HEK293 (cell line): Measurements from ENCODE around the gene PRKG1.

ENCODE experiments used
- CTCF ChIA-PET: fragments of 350-600 bp; formaldehyde crosslinking; extraction: SDS; loops from one replicate; lab custom pipeline; 2021; ENCODE audit warnings: antibody characterized with exemption; lab: Yijun Ruan, JAX
- POLR2A ChIA-PET: fragments of 300-600 bp; formaldehyde crosslinking; extraction: SDS; loops from one replicate; lab custom pipeline; 2020; ENCODE audit warnings: antibody characterized with exemption, inconsistent platforms; lab: Yijun Ruan, JAX
- H3K27ac ChIP-seq: fragments of 200-500 bp; sonication (Bioruptor generic); 2 replicates; pipeline ENCODE4 v1.5.1; 2014; ENCODE audit warnings: low read depth, low read length, control low read depth, inconsistent platforms; ENCODE audit errors: extremely low read depth
- H3K36me3 ChIP-seq, 2 experiments: fragments of 200-500 bp in 1 of 2; sonication (Bioruptor generic) in 1 of 2; 1 replicate in 1 of 2; 2 replicates in 1 of 2; pipeline ENCODE4 v1.5.1; 2014 to 2017; ENCODE audit warnings: inconsistent platforms in 2 of 2, low read length in 2 of 2; ENCODE audit not compliant: control insufficient read depth in 2 of 2, insufficient read depth in 1 of 2
- H3K4me1 ChIP-seq: fragments of 200-500 bp; sonication (Bioruptor generic); 2 replicates; pipeline ENCODE4 v1.5.1; 2014; ENCODE audit warnings: mild to moderate bottlenecking, low read length, inconsistent platforms; ENCODE audit not compliant: control insufficient read depth, insufficient read depth
- H3K4me3 ChIP-seq: 2 replicates; pipeline ENCODE4 v1.5.1; 2011; ENCODE audit warnings: low read depth, mild to moderate bottlenecking, control low read depth, low read length, moderate library complexity
- H3K9me3 ChIP-seq: fragments of 200-500 bp; sonication (Bioruptor generic); 2 replicates; pipeline ENCODE4 v1.5.1; 2014; ENCODE audit warnings: low read depth, low read length, inconsistent platforms; ENCODE audit not compliant: control insufficient read depth, insufficient read depth
- GFI1B ChIP-seq: fragments of 450-650 bp; formaldehyde crosslinking; IDR thresholded peaks from 2 replicates; pipeline ENCODE4 v1.5.1; 2016; ENCODE audit warnings: missing biosample characterization, missing genetic modification characterization
- HOXA7 ChIP-seq: sonication (generic); formaldehyde crosslinking; IDR thresholded peaks from 2 replicates; pipeline ENCODE4 v1.8.1; 2022; ENCODE audit warnings: missing genetic modification reagents, borderline replicate concordance
- SCRT2 ChIP-seq: fragments of 450-650 bp; formaldehyde crosslinking; IDR thresholded peaks from 2 replicates; pipeline ENCODE4 v1.5.1; 2016; ENCODE audit warnings: missing biosample characterization, missing genetic modification characterization
- ZBTB17 ChIP-seq: fragments of 450-650 bp; formaldehyde crosslinking; IDR thresholded peaks from 2 replicates; pipeline ENCODE4 v1.5.1; 2016; ENCODE audit warnings: missing biosample characterization, missing genetic modification characterization
- ZFHX2 ChIP-seq: fragments of 450-650 bp; formaldehyde crosslinking; conservative IDR thresholded peaks from 2 replicates; pipeline ENCODE4 v1.5.1; 2016; ENCODE audit warnings: missing biosample characterization, missing genetic modification characterization
- ZFP41 ChIP-seq: fragments of 450-650 bp; formaldehyde crosslinking; IDR thresholded peaks from 2 replicates; pipeline ENCODE4 v1.5.1; 2016; ENCODE audit warnings: missing biosample characterization, missing genetic modification characterization, borderline replicate concordance
- ZNF211 ChIP-seq: fragments of 450-650 bp; formaldehyde crosslinking; IDR thresholded peaks from 2 replicates; pipeline ENCODE4 v1.5.1; 2016; ENCODE audit warnings: low read depth, missing biosample characterization, missing genetic modification characterization
- ZNF266 ChIP-seq: fragments of 450-650 bp; formaldehyde crosslinking; IDR thresholded peaks from 2 replicates; pipeline ENCODE4 v1.5.1; 2016; ENCODE audit warnings: missing biosample characterization, missing genetic modification characterization, low read depth
- ZNF274 ChIP-seq, 2 experiments: fragments of 200-500 bp in 1 of 2; fragments of 450-650 bp in 1 of 2; sonication (Bioruptor generic) in 1 of 2; formaldehyde crosslinking in 1 of 2; IDR thresholded peaks; 2 replicates each; pipeline versions ENCODE4 v1.5.1 to v1.6.1; 2014 to 2016; ENCODE audit warnings: borderline replicate concordance in 1 of 2, inconsistent platforms in 1 of 2, low read length in 1 of 2, missing biosample characterization in 1 of 2, missing genetic modification characterization in 1 of 2
- ZNF311 ChIP-seq: fragments of 450-650 bp; formaldehyde crosslinking; IDR thresholded peaks from 2 replicates; pipeline ENCODE4 v1.5.1; 2017; ENCODE audit warnings: missing biosample characterization, missing genetic modification characterization, borderline replicate concordance
- ZNF354C ChIP-seq: fragments of 450-650 bp; formaldehyde crosslinking; IDR thresholded peaks from 2 replicates; pipeline ENCODE4 v1.5.1; 2016; ENCODE audit warnings: missing biosample characterization, missing genetic modification characterization, low read depth, borderline replicate concordance
- ZNF473 ChIP-seq: fragments of 450-650 bp; formaldehyde crosslinking; IDR thresholded peaks from 2 replicates; pipeline ENCODE4 v1.5.1; 2017; ENCODE audit warnings: missing biosample characterization, missing genetic modification characterization
- ZNF501 ChIP-seq: fragments of 450-650 bp; formaldehyde crosslinking; IDR thresholded peaks from 2 replicates; pipeline ENCODE4 v1.5.1; 2016; ENCODE audit warnings: missing biosample characterization, missing genetic modification characterization
- ZNF629 ChIP-seq: fragments of 450-650 bp; formaldehyde crosslinking; IDR thresholded peaks from 2 replicates; pipeline ENCODE4 v1.5.1; 2017; ENCODE audit warnings: missing biosample characterization, missing genetic modification characterization
- ZNF660 ChIP-seq: fragments of 450-650 bp; IDR thresholded peaks from 2 replicates; pipeline ENCODE4 v1.5.1; 2018; ENCODE audit warnings: missing biosample characterization, mild to moderate bottlenecking, missing genetic modification characterization
- ZNF664 ChIP-seq: fragments of 450-650 bp; formaldehyde crosslinking; IDR thresholded peaks from 2 replicates; pipeline ENCODE4 v1.5.1; 2016; ENCODE audit warnings: missing biosample characterization, missing genetic modification characterization
- ZNF707 ChIP-seq: fragments of 450-650 bp; formaldehyde crosslinking; IDR thresholded peaks from 2 replicates; pipeline ENCODE4 v1.5.1; 2016; ENCODE audit warnings: missing biosample characterization, missing genetic modification characterization
- ZNF791 ChIP-seq: fragments of 450-650 bp; formaldehyde crosslinking; IDR thresholded peaks from 2 replicates; pipeline ENCODE4 v1.5.1; 2016; ENCODE audit warnings: missing biosample characterization, missing genetic modification characterization
- TF ChIP-seq, protein P1 (sequence below): fragments of 450-650 bp; formaldehyde crosslinking; IDR thresholded peaks from 2 replicates; pipeline ENCODE4 v1.5.1; 2017; ENCODE audit warnings: missing biosample characterization, missing genetic modification characterization
- TF ChIP-seq, protein P2 (sequence below): fragments of 450-650 bp; formaldehyde crosslinking; IDR thresholded peaks from 2 replicates; pipeline ENCODE4 v1.5.1; 2017; ENCODE audit warnings: missing biosample characterization, missing genetic modification characterization
- TF ChIP-seq, protein P3 (sequence below): fragments of 450-650 bp; formaldehyde crosslinking; IDR thresholded peaks from 2 replicates; pipeline ENCODE4 v1.5.1; 2016; ENCODE audit warnings: missing biosample characterization, missing genetic modification characterization, borderline replicate concordance

The PRKG1 gene

DNA sequence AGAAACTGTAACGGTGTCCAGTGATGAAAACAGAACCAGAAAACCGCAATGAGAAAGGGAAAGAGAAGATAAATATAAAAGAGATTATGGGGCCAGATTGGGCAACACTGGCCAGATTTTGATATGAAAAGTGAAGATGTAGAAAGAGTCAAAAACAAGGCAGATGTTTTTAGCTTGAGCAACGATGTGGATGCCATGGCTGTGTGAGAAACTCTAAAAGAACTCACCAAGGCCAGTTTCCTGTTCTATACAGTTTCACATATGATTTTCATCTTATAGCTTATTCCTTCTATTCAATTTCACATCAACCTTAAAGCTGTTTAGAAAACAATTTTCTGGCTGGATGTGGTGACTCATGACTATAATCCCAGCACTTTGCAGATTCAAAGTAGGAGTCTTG, 588.8 kb downstream of the PRKG1 start:
- TF ChIP-seq ZNF791 (tag by site-specific recombination) = no peak
- TF ChIP-seq ZNF354C (tag by site-specific recombination) = no peak
- no peak for TF ChIP-seq ZFP41 (tag by site-specific recombination)
- no peak for TF ChIP-seq ZBTB17
- TF ChIP-seq ZNF660 = no peak
- no peak for TF ChIP-seq ZNF211
- POLR2A ChIA-PET = interaction anchor here (0.6 kb wide), 1 partner anchor 91 kb away, joined by 4 read pairs; no protein-coding TSS in a partner anchor
- peaks cover 7% of the 10 kb centered on the region for H3K4me1 ChIP-seq
- CTCF ChIA-PET = no interaction called here
- H3K4me3 ChIP-seq = no peak overlapping the region
- H3K9me3 ChIP-seq = no peaks in the 10 kb centered on the region
- no peaks in the 10 kb centered on the region for H3K36me3 ChIP-seq
- H3K27ac ChIP-seq = no peak overlapping the region

DNA sequence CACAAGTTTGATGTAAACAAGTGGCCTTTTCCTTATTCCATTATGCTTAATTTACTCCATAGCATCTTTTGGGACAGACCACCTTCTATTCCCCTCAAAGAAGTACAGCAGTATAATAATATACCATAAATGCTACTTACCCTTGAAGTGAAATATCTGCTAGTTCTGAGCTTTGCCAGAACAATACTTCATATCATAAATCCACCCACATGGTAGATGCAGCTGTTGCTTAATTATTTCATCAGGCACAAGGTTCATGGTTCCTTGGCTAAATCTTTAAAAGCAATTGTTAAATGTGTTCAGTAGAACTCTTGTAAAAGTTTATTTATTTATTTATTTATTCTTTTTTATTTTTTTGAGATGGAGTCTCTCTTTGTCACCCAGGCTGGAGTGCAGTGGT, 592.2 kb downstream of the PRKG1 start:
- peaks cover 8% of the 10 kb centered on the region for H3K4me1 ChIP-seq
- CTCF ChIA-PET = no interaction called here
- no peak overlapping the region for H3K27ac ChIP-seq
- no peaks in the 10 kb centered on the region for H3K36me3 ChIP-seq
- no peak for TF ChIP-seq HOXA7 (CRISPR knock-in tag)
- TF ChIP-seq, protein P1, sequence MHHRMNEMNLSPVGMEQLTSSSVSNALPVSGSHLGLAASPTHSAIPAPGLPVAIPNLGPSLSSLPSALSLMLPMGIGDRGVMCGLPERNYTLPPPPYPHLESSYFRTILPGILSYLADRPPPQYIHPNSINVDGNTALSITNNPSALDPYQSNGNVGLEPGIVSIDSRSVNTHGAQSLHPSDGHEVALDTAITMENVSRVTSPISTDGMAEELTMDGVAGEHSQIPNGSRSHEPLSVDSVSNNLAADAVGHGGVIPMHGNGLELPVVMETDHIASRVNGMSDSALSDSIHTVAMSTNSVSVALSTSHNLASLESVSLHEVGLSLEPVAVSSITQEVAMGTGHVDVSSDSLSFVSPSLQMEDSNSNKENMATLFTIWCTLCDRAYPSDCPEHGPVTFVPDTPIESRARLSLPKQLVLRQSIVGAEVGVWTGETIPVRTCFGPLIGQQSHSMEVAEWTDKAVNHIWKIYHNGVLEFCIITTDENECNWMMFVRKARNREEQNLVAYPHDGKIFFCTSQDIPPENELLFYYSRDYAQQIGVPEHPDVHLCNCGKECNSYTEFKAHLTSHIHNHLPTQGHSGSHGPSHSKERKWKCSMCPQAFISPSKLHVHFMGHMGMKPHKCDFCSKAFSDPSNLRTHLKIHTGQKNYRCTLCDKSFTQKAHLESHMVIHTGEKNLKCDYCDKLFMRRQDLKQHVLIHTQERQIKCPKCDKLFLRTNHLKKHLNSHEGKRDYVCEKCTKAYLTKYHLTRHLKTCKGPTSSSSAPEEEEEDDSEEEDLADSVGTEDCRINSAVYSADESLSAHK (tag by site-specific recombination) = no peak
- TF ChIP-seq, protein P2, sequence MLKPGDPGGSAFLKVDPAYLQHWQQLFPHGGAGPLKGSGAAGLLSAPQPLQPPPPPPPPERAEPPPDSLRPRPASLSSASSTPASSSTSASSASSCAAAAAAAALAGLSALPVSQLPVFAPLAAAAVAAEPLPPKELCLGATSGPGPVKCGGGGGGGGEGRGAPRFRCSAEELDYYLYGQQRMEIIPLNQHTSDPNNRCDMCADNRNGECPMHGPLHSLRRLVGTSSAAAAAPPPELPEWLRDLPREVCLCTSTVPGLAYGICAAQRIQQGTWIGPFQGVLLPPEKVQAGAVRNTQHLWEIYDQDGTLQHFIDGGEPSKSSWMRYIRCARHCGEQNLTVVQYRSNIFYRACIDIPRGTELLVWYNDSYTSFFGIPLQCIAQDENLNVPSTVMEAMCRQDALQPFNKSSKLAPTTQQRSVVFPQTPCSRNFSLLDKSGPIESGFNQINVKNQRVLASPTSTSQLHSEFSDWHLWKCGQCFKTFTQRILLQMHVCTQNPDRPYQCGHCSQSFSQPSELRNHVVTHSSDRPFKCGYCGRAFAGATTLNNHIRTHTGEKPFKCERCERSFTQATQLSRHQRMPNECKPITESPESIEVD = no peak
- TF ChIP-seq ZNF311 = no peak
- no peak for TF ChIP-seq ZFHX2 (tag by site-specific recombination)
- no peak for TF ChIP-seq ZNF707 (tag by site-specific recombination)
- no peak for TF ChIP-seq ZNF664 (tag by site-specific recombination)
- TF ChIP-seq ZNF473 (tag by site-specific recombination) = no peak
- TF ChIP-seq, protein P3, sequence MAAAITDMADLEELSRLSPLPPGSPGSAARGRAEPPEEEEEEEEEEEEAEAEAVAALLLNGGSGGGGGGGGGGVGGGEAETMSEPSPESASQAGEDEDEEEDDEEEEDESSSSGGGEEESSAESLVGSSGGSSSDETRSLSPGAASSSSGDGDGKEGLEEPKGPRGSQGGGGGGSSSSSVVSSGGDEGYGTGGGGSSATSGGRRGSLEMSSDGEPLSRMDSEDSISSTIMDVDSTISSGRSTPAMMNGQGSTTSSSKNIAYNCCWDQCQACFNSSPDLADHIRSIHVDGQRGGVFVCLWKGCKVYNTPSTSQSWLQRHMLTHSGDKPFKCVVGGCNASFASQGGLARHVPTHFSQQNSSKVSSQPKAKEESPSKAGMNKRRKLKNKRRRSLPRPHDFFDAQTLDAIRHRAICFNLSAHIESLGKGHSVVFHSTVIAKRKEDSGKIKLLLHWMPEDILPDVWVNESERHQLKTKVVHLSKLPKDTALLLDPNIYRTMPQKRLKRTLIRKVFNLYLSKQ (tag by site-specific recombination) = no peak
- TF ChIP-seq ZNF501 (tag by site-specific recombination) = no peak
- POLR2A ChIA-PET = no interaction called here
- no peaks in the 10 kb centered on the region for H3K9me3 ChIP-seq
- H3K4me3 ChIP-seq = no peak overlapping the region

DNA sequence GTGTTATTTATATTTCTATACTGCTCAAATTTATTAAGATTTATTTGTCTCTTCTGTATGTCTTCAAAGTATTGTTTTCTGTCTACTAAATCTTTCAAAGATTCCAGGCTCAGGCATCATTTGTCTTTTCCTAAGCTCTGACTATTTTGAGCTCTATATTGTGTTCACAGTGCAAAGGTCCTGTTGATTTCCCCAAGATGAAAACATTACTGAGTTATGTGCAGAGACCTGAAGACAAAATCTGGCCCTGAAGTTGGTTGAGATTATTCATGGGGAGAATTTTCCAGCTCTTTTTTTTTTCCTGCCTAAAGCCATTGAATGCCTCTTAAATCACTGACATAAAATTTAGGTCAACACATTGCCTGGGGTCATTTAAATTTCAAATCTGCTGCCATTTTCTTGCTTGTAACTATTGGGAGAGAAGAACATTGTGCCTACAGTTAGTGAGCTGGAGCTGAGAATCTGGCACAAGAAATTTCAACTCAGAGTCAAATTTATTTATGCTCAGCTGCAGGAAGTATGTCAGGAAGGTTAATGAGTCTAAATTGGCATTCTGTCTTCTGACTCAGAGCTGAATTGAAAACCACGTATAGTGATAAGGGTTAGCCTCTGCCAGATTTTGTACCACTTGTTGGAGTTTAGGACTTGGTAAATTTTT, 593.5 kb downstream of the PRKG1 start:
- no peak overlapping the region for H3K4me3 ChIP-seq
- no peaks in the 10 kb centered on the region for H3K9me3 ChIP-seq
- peaks cover 8% of the 10 kb centered on the region for H3K4me1 ChIP-seq
- no peaks in the 10 kb centered on the region for H3K36me3 ChIP-seq
- ChIA-PET CTCF (no interaction called here), POLR2A (no interaction called here)
- H3K27ac ChIP-seq = no peak overlapping the region
- TF ChIP-seq ZNF629 (tag by site-specific recombination) (0 out of 2 replicates have a peak, but pooled peaks have one; percentile 13), SCRT2 (peak; percentile 53; the same call in 1 of the 2 replicates), ZNF274 (IDR thresholded peaks at IDR 0.05; ENCODE audit: low read length) (no peak), ZNF274 (tag by site-specific recombination; IDR thresholded peaks at IDR 0.05; ENCODE audit: borderline replicate concordance) (no peak), GFI1B (no peak), ZNF266 (tag by site-specific recombination) (no peak)
